Caco-2 (cell line): ENCODE results near the gene MRPL27. TPM values are rescaled to one million over a fixed set of nuclear protein-coding genes. Genes with fewer than 3 reads are reported as not detected.

Experiments
- BruUV-seq: library from RNA; stranded (reverse); fragments of 400-500 nt; replicated peaks from 2 replicates; lab custom pipeline; 2021; lab: Mats Ljungman, UMichigan
- CTCF ChIA-PET: fragments of 300-600 bp; sonication (Branson Sonifier 250); formaldehyde crosslinking; loops from one replicate; lab custom pipeline; 2022; ENCODE audit warnings: antibody characterized with exemption; lab: Charles Lee
- POLR2A ChIA-PET: fragments of 300-600 bp; sonication (Branson Sonifier 250); formaldehyde crosslinking; loops from one replicate; lab custom pipeline; 2022; ENCODE audit warnings: antibody characterized with exemption; lab: Charles Lee
- DNase-seq, 2 experiments: peaks; one replicate each; pipeline versions ENCODE4 v3.0.0 to v3.0.0-alpha.2; 2020 to 2022
- H3K27me3 ChIP-seq: replicated peaks from 2 replicates; pipeline ENCODE4 v1.6.0; 2011; ENCODE audit warnings: low read length; ENCODE audit not compliant: control insufficient read depth, insufficient read depth
- H3K36me3 ChIP-seq: 2 replicates; pipeline ENCODE4 v1.5.1; 2011; ENCODE audit warnings: low read length; ENCODE audit not compliant: control insufficient read depth, insufficient read depth
- H3K4me1 ChIP-seq: fragments of 250-450 bp; sonication (Bioruptor Pico); 2 replicates; pipeline ENCODE4 v1.5.1; 2020; ENCODE audit warnings: mild to moderate bottlenecking
- H3K4me3 ChIP-seq: 2 replicates; pipeline ENCODE4 v1.5.1; 2011; ENCODE audit warnings: low read depth, mild to moderate bottlenecking, control low read depth, low read length
- H3K9me3 ChIP-seq: fragments of 250-450 bp; sonication (Bioruptor Pico); 2 replicates; pipeline ENCODE4 v1.5.1; 2020; ENCODE audit warnings: mild to moderate bottlenecking, moderate library complexity
- H3K27ac Mint-ChIP-seq: one replicate; pipeline ENCODE4 v1.8.0; 2022; ENCODE audit warnings: mixed read lengths; ENCODE audit not compliant: unreplicated experiment
- H3K27me3 Mint-ChIP-seq: one replicate; pipeline ENCODE4 v1.8.0; 2022; ENCODE audit warnings: mixed read lengths; ENCODE audit not compliant: insufficient read depth, unreplicated experiment
- H3K36me3 Mint-ChIP-seq: one replicate; pipeline ENCODE4 v1.8.0; 2022; ENCODE audit warnings: mild to moderate bottlenecking, mixed read lengths; ENCODE audit not compliant: insufficient read depth, unreplicated experiment
- H3K4me1 Mint-ChIP-seq: one replicate; pipeline ENCODE4 v1.8.0; 2022; ENCODE audit warnings: low read depth, mixed read lengths; ENCODE audit not compliant: unreplicated experiment
- H3K4me3 Mint-ChIP-seq: one replicate; pipeline ENCODE4 v1.8.0; 2022; ENCODE audit warnings: mild to moderate bottlenecking, moderate library complexity, mixed read lengths; ENCODE audit not compliant: unreplicated experiment
- H3K9me3 Mint-ChIP-seq: one replicate; pipeline ENCODE4 v1.8.0; 2022; ENCODE audit warnings: mixed read lengths; ENCODE audit not compliant: unreplicated experiment
- CTCF ChIP-seq, 2 experiments: fragments of 200-600 bp in 1 of 2; IDR thresholded peaks; 1 replicate in 1 of 2; 2 replicates in 1 of 2; pipeline versions ENCODE4 v1.5.1 to v1.8.0; 2011 to 2022; ENCODE audit warnings: antibody characterized with exemption in 1 of 2, control low read depth in 1 of 2, inconsistent platforms in 1 of 2, low read depth in 1 of 2, low read length in 1 of 2, mild to moderate bottlenecking in 1 of 2, moderate library complexity in 1 of 2; ENCODE audit not compliant: insufficient read depth in 1 of 2, severe bottlenecking in 1 of 2, unreplicated experiment in 1 of 2
- intact Hi-C: fragments of 100-400 bp; cut with micrococcal nuclease; formaldehyde crosslinking; loops from one replicate; pipeline ENCODE4 v1.10.0; 2022; ENCODE audit not compliant: unreplicated experiment
- total RNA-seq: library from RNA; stranded (reverse); gene quantifications from 2 replicates; pipeline ENCODE4 v1.2.3, GENCODE V29; 2022

MRPL27 gene
- total RNA-seq, 1 experiment from 2014 or later = 196 TPM

GRCh38 chr17:50350733-50351132, 22.3 kb downstream of the MRPL27 start:
- intact Hi-C loops = no loop called here
- Mint-ChIP-seq H3K27ac (peak overlapping the region; percentile 40), H3K4me1 (peaks cover 14% of the 10 kb centered on the region), H3K27me3 (no peaks in the 10 kb centered on the region), H3K36me3 (peaks cover 33% of the 10 kb centered on the region), H3K4me3 (no peak overlapping the region), H3K9me3 (no peaks in the 10 kb centered on the region)
- no TSS peak for BruUV-seq
- ChIA-PET CTCF (interaction anchor here (1.9 kb wide), 1 partner anchor 12 kb away, joined by 7 read pairs; no protein-coding TSS in a partner anchor), POLR2A (interaction anchor here (0.6 kb wide), 1 partner anchor 503 kb away, joined by 4 read pairs; the partner anchor contains the start of gene TAC4)
- TF ChIP-seq CTCF (IDR thresholded peaks at IDR 0.05; ENCODE audit: insufficient read depth in 1 of 2, low read depth in 1 of 2, low read length in 1 of 2, severe bottlenecking in 1 of 2, unreplicated experiment in 1 of 2) = no peak
- peak in 1 of 2 experiments; percentile 34 for DNase-seq
- Histone ChIP-seq H3K36me3 (peaks cover 5% of the 10 kb centered on the region), H3K9me3 (no peaks in the 10 kb centered on the region), H3K4me3 (no peak overlapping the region), H3K4me1 (peaks cover 7% of the 10 kb centered on the region), H3K27me3 (no peaks in the 10 kb centered on the region)

- TF ChIP-seq CTCF (IDR thresholded peaks at IDR 0.05; ENCODE audit: insufficient read depth in 1 of 2, low read depth in 1 of 2, low read length in 1 of 2, severe bottlenecking in 1 of 2, unreplicated experiment in 1 of 2) = no peak
- no peak for DNase-seq
- Mint-ChIP-seq H3K36me3 (peaks cover 25% of the 10 kb centered on the region), H3K9me3 (no peaks in the 10 kb centered on the region), H3K27me3 (no peaks in the 10 kb centered on the region), H3K4me1 (peaks cover 22% of the 10 kb centered on the region), H3K4me3 (peak overlapping the region; percentile 27), H3K27ac (no peak overlapping the region)
- Histone ChIP-seq H3K9me3 (no peaks in the 10 kb centered on the region), H3K27me3 (no peaks in the 10 kb centered on the region), H3K4me1 (peaks cover 13% of the 10 kb centered on the region), H3K4me3 (no peak overlapping the region), H3K36me3 (peaks cover 2% of the 10 kb centered on the region; the same call in 1 of the 2 replicates)
- no TSS peak for BruUV-seq
- intact Hi-C loops = no loop called here
- POLR2A ChIA-PET = interaction anchor here (0.7 kb wide), 1 partner anchor 130 kb away, joined by 3 read pairs; no protein-coding TSS in a partner anchor
- CTCF ChIA-PET = interaction anchor here (0.6 to 1.0 kb wide), 3 partner anchors 15 to 585 kb away, joined by 3 read pairs; partner anchors contain the start of gene LRRC59
Observed at GRCh38 chr17:50349243-50349600, 23.8 kb downstream of the MRPL27 start.

GRCh38 chr17:50348522-50349242, 24.3 kb downstream of the MRPL27 start:
- Mint-ChIP-seq H3K9me3 (no peaks in the 10 kb centered on the region), H3K36me3 (peaks cover 21% of the 10 kb centered on the region), H3K4me3 (peak overlapping the region; percentile 27), H3K27ac (no peak overlapping the region), H3K27me3 (no peaks in the 10 kb centered on the region), H3K4me1 (peaks cover 22% of the 10 kb centered on the region)
- H3K9me3 ChIP-seq = no peaks in the 10 kb centered on the region
- CTCF ChIA-PET = interaction anchor here (0.6 to 1.0 kb wide), 3 partner anchors 48 to 586 kb away, joined by 3 to 5 read pairs (median 3); partner anchors contain the start of gene LRRC59
- no TSS peak for BruUV-seq
- H3K27me3 ChIP-seq = no peaks in the 10 kb centered on the region
- no peak overlapping the region for H3K4me3 ChIP-seq
- TF ChIP-seq CTCF (IDR thresholded peaks at IDR 0.05; ENCODE audit: insufficient read depth in 1 of 2, low read depth in 1 of 2, low read length in 1 of 2, severe bottlenecking in 1 of 2, unreplicated experiment in 1 of 2) = no peak
- H3K4me1 ChIP-seq = peaks cover 13% of the 10 kb centered on the region
- intact Hi-C loops = no loop called here
- peak in 1 of 2 experiments; percentile 44 for DNase-seq
- POLR2A ChIA-PET = interaction anchor here (0.7 kb wide), 1 partner anchor 131 kb away, joined by 3 read pairs; no protein-coding TSS in a partner anchor
- peaks cover 2% of the 10 kb centered on the region; the same call in 1 of the 2 replicates for H3K36me3 ChIP-seq
